ENCODE data around the gene MAGEF1. TPM values are rescaled to one million over a fixed set of nuclear protein-coding genes. Genes with fewer than 3 reads are reported as not detected.
A peak's percentile ranks its signal among the peaks of the same experiment; 100 is the strongest.

The MAGEF1 gene
- total and polyA plus RNA-seq, 9 of the 15 experiments (the other 6 are each of a cell fraction or from before 2014, with no cell fraction given), result 1.5 to 39.1 (median 19.8) TPM

DNA sequence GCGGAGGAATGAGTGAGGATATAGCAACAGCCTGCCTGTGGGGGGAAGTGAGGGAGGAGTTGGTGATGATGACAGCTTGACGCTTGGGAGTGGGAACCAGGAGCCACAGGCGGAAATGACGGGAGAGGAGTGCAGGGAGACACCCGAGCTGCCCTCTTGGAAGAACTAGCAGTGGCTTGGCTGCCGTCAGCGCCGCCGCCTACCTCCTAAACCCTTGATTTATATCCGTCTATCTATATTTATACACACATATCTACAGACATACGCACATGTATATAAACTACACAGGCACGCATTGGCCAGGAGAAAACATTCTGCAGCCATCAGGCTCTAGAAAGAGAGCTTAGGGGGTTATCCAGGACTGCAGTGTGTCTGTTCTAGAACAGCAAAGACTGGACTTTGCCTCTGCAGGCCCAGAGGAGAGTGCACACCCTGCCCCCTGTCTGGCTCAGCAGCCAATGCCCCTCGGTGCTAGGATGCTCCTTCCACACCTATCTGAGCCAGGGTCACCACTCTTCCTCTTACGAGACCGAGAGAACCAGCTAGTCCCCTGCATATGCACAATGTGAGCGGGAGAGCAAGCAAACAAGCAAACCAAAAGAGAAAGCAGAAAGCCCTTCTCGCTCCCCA lies 45.3 kb upstream of the MAGEF1 start:
- Histone ChIP-seq H3K9me3 (replicated peaks; ENCODE audit: control insufficient read depth, insufficient read depth, low read depth, low read length) (no peaks in the 10 kb centered on the region), H2AFZ (ENCODE audit: low read depth, low read length) (0 out of 2 replicates have a peak overlapping the region, but pooled peaks have one; percentile 30), H3K36me3 (ENCODE audit: control insufficient read depth, insufficient read depth, low read length) (no peaks in the 10 kb centered on the region), H3K79me2 (ENCODE audit: control insufficient read depth, insufficient read depth, low read length) (no peaks in the 10 kb centered on the region), H3K4me2 (ENCODE audit: insufficient read depth, low read length) (peak overlapping the region; percentile 12; the same call in 1 of the 2 replicates), H3K4me3 (no peak overlapping the region), H3K9ac (ENCODE audit: insufficient read depth in 1 of 2, low read depth in 2 of 2, low read length in 2 of 2) (no peak overlapping the region), H3K4me1 (replicated peaks in 1 of 2; ENCODE audit: control insufficient read depth in 2 of 2, insufficient read depth in 2 of 2, low read length in 2 of 2) (peaks cover 0 to 4% of the 10 kb centered on the region in 2 experiments; a peak in 1 of 5 replicates), H3K27me3 (ENCODE audit: control insufficient read depth in 2 of 2, insufficient read depth in 2 of 2, low read length in 2 of 2) (peaks cover 0 to 8% of the 10 kb centered on the region in 2 experiments; a peak in 2 of 5 replicates), H3K27ac (ENCODE audit: extremely low read depth, low read depth, low read length) (no peak overlapping the region), H3K9me1 (ENCODE audit: control insufficient read depth, insufficient read depth, low read length) (peaks cover 3% of the 10 kb centered on the region), H4K20me1 (replicated peaks; ENCODE audit: control insufficient read depth, insufficient read depth, low read length) (no peaks in the 10 kb centered on the region)
- BruUV-seq (replicated peaks), result no TSS peak
- TF ChIP-seq CHD2 (IDR thresholded peaks at IDR 0.05; ENCODE audit: low read depth, low read length) (no peak), ZNF311 (CRISPR knock-in tag; IDR thresholded peaks at IDR 0.05) (no peak), CREM (IDR thresholded peaks at IDR 0.05; ENCODE audit: low read depth) (peak; percentile 41), SPI1 (IDR thresholded peaks at IDR 0.05; ENCODE audit: borderline replicate concordance, low read depth, low read length) (0 out of 2 replicates have a peak, but pooled peaks have one; percentile 18), GABPA (tag; conservative IDR thresholded peaks at IDR 0.05; ENCODE audit: low read depth) (peak; percentile 32; the same call in 1 of the 2 replicates), ZC3H4 (CRISPR knock-in tag; IDR thresholded peaks at IDR 0.05; ENCODE audit: borderline replicate concordance) (no peak), POLR3A (IDR thresholded peaks at IDR 0.05; ENCODE audit: borderline replicate concordance, extremely low read depth, insufficient read depth, insufficient read length) (no peak), MEIS2 (IDR thresholded peaks at IDR 0.05; ENCODE audit: partially characterized antibody) (peak; percentile 31)
- in situ Hi-C loops (cut with MboI), result no loop called here
- intact Hi-C loops (cut with micrococcal nuclease), result no loop called here
- WGBS (ENCODE audit: insufficient coverage, low coverage, missing lambda C conversion rate), result 6% methylated on average over 16 of the region's 17 CpGs
- CTCF ChIA-PET (ENCODE audit: low intra/inter-chr PET ratio), result no interaction called here
- no peak for DNase-seq (ENCODE audit: extremely low read depth in 1 of 4, low spot score in 3 of 4)
- POLR2A ChIA-PET, result interaction anchor here (0.7 to 1.1 kb wide), 3 partner anchors 9 to 14 kb away, joined by 3 read pairs; no protein-coding TSS in a partner anchor
- FAIRE-seq, result no peak
- peak; percentile 52 for ATAC-seq
